ENCODE measurements around the gene CD3E.

DNA sequence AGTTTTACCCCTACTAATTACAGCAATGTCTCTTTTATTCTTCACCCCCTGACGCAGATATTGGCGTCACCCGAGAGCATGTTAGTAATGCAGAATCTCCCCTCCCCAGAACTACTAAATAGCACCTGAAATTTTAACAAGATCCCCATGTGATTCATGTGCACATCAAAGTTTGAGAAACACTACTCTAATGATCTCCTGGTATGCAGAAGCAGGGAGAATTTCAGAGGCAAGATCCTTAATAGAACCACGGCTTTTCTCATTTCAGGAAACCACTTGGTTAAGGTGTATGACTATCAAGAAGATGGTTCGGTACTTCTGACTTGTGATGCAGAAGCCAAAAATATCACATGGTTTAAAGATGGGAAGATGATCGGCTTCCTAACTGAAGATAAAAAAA is 44.9 kb downstream of the CD3E start:
- TF ChIP-seq GATA3 (IDR thresholded peaks at IDR 0.05; ENCODE audit: low read depth, low read length) (no peak), GATA2 (IDR thresholded peaks at IDR 0.05; ENCODE audit: low read depth, low read length) (no peak)
